ENCODE data around the gene UMAD1.

- TF ChIP-seq CTCF (IDR thresholded peaks at IDR 0.05 in 8 of 11, conservative IDR thresholded peaks at IDR 0.05 in 3 of 11), result no peak
- no peak for TF ChIP-seq POLR2A (IDR thresholded peaks at IDR 0.05)
Measured at GRCh38 chr7:7851991-7852390, 211.4 kb downstream of the UMAD1 start.
